ENCODE measurements around the gene BZW1.

- TF ChIP-seq CTCF (IDR thresholded peaks at IDR 0.05; ENCODE audit: borderline replicate concordance, extremely low read depth, low read length, poor library complexity, severe bottlenecking) (no peak), EZH2 (IDR thresholded peaks at IDR 0.05; ENCODE audit: borderline replicate concordance, low read depth, low read length, severe bottlenecking) (no peak)
These were observed 17.0 kb downstream of the BZW1 start for GRCh38 chr2:200828572-200829257.
